GM12872 (cell line): Measurements from ENCODE around the gene PSME1.

Experiments
- CTCF ChIP-seq: IDR thresholded peaks from 3 replicates; pipeline ENCODE4 v1.5.1; 2011; ENCODE audit warnings: low read depth, mild to moderate bottlenecking, low read length, moderate library complexity; ENCODE audit not compliant: insufficient read depth

The PSME1 gene

GRCh38 chr14:24157331-24157730, 21.3 kb downstream of the PSME1 start:
- no peak for TF ChIP-seq CTCF

DNA sequence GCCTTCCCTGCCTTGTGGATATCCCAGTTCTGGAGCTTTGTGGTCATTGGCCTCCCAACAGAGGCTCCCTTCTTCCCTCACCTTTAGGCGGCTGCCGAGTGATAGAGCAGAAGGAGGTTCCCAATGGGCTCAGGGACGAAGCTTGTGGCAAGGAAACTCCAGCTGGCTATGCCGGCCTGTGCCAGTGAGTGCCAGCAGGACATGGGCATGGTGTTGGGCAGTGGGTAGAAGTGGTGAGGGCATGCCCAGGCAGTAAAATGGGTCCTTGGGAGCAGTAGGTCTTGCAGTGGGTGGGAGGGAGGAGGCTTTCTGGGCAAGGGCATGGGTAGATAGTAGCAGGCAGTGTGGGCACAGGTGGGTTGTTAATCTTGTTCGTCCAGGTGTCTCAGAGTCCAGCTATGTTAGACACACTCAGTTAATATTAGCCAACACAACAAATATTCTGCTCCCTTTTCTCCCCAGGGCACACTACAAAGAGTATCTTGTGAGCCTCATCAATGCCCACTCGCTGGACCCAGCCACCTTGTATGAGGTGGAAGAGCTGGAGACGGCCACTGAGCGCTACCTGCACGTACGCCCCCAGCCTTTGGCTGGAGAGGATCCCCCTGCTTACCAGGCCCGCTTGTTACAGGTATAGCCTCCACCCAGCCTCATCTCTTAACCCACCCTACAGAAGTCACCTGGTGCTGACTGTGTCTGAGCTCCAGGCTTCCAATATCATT, 23.9 kb downstream of the PSME1 start:
- no peak for TF ChIP-seq CTCF

GRCh38 chr14:24160499-24160849, 24.5 kb downstream of the PSME1 start:
- no peak for TF ChIP-seq CTCF

- TF ChIP-seq CTCF, result peak; percentile 90
These were observed 25.1 kb downstream of the PSME1 start, which contains the start of gene IRF9 for GRCh38 chr14:24160850-24161804. IRF9 (plus strand) TSS chr14:24161265; CDS start chr14:24162145, 880 bp downstream.

- no peak for TF ChIP-seq CTCF
These were observed 26.1 kb downstream of the PSME1 start for GRCh38 chr14:24162093-24162492.

- TF ChIP-seq CTCF, result no peak
These were observed 28.6 kb downstream of the PSME1 start for GRCh38 chr14:24164518-24164991.

DNA sequence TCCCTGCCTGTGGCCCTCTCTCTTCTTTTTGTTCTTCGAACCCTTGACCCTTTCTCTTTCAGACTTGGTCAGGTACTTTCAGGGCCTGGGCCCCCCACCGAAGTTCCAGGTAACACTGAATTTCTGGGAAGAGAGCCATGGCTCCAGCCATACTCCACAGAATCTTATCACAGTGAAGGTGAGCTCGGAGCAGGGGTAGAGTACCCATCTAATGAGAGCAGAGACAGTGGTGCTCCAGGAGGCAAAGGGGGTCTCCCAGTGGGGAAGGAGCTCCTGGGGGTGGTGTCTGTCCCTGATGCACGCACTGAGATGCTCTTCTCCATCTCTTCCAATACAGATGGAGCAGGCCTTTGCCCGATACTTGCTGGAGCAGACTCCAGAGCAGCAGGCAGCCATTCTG, 29.8 kb downstream of the PSME1 start:
- TF ChIP-seq CTCF, result no peak
